Glutamatergic neuron (in vitro differentiated cells): ENCODE data around the gene NRIP1. TPM values are rescaled to one million over a fixed set of nuclear protein-coding genes. Genes with fewer than 3 reads are reported as not detected.

Experiments
- DNase-seq: peaks from one replicate; pipeline ENCODE4 v3.0.0; 2022
- H3K27ac Mint-ChIP-seq: one replicate; pipeline ENCODE4 v1.8.0; 2020; ENCODE audit warnings: mild to moderate bottlenecking, mixed read lengths, inconsistent platforms; ENCODE audit not compliant: unreplicated experiment
- H3K27me3 Mint-ChIP-seq: one replicate; pipeline ENCODE4 v1.8.0; 2020; ENCODE audit warnings: mild to moderate bottlenecking, moderate library complexity, mixed read lengths, inconsistent platforms; ENCODE audit not compliant: unreplicated experiment
- H3K36me3 Mint-ChIP-seq: one replicate; pipeline ENCODE4 v1.8.0; 2020; ENCODE audit warnings: mild to moderate bottlenecking, mixed read lengths, inconsistent platforms; ENCODE audit not compliant: unreplicated experiment
- H3K4me1 Mint-ChIP-seq: one replicate; pipeline ENCODE4 v1.8.0; 2020; ENCODE audit warnings: mild to moderate bottlenecking, low read depth, mixed read lengths, inconsistent platforms; ENCODE audit not compliant: unreplicated experiment
- H3K4me3 Mint-ChIP-seq: one replicate; pipeline ENCODE4 v1.8.0; 2020; ENCODE audit warnings: mild to moderate bottlenecking, mixed read lengths, inconsistent platforms; ENCODE audit not compliant: unreplicated experiment
- H3K9me3 Mint-ChIP-seq: one replicate; pipeline ENCODE4 v1.8.0; 2020; ENCODE audit warnings: mild to moderate bottlenecking, moderate library complexity, mixed read lengths, inconsistent platforms; ENCODE audit not compliant: unreplicated experiment
- total RNA-seq: library from RNA; stranded (reverse); fragmentation: NEBNext Ultra II Directional; extraction: Animal tissue kit (Norgen Biotek cat#: 25700); gene quantifications from one replicate; pipeline ENCODE4 v1.2.1, GENCODE V29; 2021; ENCODE audit not compliant: unreplicated experiment
- TF ChIP-seq, protein P1 (sequence below): fragments of 200-600 bp; sonication (generic); IDR thresholded peaks from one replicate; pipeline ENCODE4 v1.5.0; 2021; ENCODE audit not compliant: partially characterized antibody, unreplicated experiment

Gene NRIP1
- total RNA-seq, 1 donor from 2014 or later = 51.5 TPM

DNA sequence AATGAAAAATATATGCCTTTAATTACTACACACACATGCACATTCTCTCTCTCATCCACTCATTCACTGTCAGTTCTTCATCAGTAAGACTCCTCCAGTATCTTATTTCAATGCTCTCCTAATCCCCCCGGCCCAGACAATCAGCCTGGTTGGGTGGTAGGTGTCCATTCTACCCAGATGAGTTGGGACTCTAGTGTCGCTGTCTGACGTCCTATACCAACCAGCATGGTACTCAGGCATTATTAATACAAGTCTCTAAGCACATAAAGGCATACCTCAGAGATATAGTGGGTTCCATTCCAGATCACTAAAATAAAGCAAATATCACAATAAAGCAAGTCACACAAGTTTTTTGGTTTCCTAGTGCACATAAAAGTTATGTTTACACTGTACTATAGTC is 19.8 kb downstream of the NRIP1 start:
- no peak for DNase-seq
- no peaks in the 10 kb centered on the region for H3K9me3 Mint-ChIP-seq
- H3K27me3 Mint-ChIP-seq = no peaks in the 10 kb centered on the region
- no peak overlapping the region for H3K27ac Mint-ChIP-seq
- H3K4me1 Mint-ChIP-seq = peaks cover 12% of the 10 kb centered on the region
- no peak overlapping the region for H3K4me3 Mint-ChIP-seq
- TF ChIP-seq, protein P1, sequence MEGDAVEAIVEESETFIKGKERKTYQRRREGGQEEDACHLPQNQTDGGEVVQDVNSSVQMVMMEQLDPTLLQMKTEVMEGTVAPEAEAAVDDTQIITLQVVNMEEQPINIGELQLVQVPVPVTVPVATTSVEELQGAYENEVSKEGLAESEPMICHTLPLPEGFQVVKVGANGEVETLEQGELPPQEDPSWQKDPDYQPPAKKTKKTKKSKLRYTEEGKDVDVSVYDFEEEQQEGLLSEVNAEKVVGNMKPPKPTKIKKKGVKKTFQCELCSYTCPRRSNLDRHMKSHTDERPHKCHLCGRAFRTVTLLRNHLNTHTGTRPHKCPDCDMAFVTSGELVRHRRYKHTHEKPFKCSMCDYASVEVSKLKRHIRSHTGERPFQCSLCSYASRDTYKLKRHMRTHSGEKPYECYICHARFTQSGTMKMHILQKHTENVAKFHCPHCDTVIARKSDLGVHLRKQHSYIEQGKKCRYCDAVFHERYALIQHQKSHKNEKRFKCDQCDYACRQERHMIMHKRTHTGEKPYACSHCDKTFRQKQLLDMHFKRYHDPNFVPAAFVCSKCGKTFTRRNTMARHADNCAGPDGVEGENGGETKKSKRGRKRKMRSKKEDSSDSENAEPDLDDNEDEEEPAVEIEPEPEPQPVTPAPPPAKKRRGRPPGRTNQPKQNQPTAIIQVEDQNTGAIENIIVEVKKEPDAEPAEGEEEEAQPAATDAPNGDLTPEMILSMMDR = no peak
- H3K36me3 Mint-ChIP-seq = peaks cover 5% of the 10 kb centered on the region

DNA sequence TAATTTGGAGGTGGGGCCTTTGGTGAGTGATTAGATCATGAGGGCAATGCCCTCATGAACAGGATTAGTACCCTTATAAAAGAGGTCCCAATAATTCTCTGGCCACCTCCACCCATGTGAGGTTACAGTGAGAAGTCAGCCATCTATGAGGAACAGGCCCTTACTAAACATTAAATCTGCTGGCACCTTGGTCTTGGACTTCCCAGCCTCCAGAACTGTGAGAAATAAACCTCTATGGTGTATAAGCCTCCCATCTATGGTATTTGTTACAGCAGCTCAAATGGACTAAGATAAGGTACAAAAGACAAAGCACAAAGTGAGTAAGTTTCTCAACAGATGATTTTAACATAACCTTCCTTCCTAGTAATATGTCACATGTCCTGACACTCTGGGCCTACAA is 22.3 kb downstream of the NRIP1 start:
- no peak overlapping the region for H3K27ac Mint-ChIP-seq
- no peaks in the 10 kb centered on the region for H3K27me3 Mint-ChIP-seq
- H3K9me3 Mint-ChIP-seq = no peaks in the 10 kb centered on the region
- TF ChIP-seq, protein P1 = no peak
- H3K4me3 Mint-ChIP-seq = no peak overlapping the region
- no peak for DNase-seq
- peaks cover 10% of the 10 kb centered on the region for H3K4me1 Mint-ChIP-seq
- H3K36me3 Mint-ChIP-seq = peaks cover 5% of the 10 kb centered on the region

DNA sequence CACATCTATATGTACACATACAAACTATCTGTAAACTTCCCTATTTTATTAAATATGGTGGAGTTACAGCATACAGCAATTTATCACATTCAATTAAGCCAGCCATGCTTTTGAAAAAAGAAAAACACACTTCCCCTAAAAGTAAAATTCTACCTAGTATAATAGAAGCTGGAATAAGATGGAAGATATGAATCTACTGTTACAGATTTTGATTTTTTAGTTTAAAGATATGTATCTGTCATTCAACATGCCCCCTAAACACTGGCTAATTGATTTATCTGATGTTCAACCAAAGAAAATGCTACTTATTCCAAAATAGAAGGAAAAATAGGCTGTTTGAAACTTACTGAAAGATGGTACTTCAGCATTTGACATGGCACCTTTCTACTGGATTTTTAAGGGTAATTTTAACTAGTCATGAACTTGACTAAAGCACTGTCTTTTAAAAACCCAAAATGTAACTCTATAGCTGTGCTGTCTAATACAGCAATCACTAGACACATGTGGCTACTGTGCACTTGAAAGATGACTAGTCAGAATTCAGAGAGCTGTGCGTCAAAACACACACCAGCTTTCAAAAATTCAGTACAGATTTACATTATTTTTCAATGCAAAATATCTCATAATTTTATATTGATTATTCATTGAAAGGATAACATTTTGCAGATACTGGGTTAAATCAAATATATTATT is 25.0 kb downstream of the NRIP1 start:
- Mint-ChIP-seq H3K4me1 (peaks cover 15% of the 10 kb centered on the region), H3K27ac (no peak overlapping the region), H3K36me3 (no peaks in the 10 kb centered on the region), H3K27me3 (no peaks in the 10 kb centered on the region), H3K4me3 (no peak overlapping the region), H3K9me3 (no peaks in the 10 kb centered on the region)
- no peak for DNase-seq
- TF ChIP-seq, protein P1 = no peak

DNA sequence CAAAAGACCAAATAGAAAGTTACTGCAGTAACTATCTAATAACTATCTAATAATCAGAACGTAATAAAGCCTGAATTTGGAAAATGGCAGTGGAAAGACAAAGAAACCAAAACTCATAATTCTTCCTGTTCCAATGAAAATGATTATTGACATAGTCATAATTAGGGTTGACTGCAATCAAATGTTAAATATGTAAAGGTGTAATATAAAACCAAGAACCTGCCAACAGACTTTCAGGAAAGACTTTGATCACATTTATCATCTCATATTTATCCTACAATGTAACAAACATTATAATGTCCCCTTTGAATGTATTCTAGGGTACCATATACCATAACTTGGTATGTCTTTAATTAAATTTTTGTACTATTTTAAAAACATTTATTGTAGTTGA is 26.9 kb downstream of the NRIP1 start:
- Mint-ChIP-seq H3K9me3 (no peaks in the 10 kb centered on the region), H3K36me3 (no peaks in the 10 kb centered on the region)
- TF ChIP-seq, protein P1 = no peak

DNA sequence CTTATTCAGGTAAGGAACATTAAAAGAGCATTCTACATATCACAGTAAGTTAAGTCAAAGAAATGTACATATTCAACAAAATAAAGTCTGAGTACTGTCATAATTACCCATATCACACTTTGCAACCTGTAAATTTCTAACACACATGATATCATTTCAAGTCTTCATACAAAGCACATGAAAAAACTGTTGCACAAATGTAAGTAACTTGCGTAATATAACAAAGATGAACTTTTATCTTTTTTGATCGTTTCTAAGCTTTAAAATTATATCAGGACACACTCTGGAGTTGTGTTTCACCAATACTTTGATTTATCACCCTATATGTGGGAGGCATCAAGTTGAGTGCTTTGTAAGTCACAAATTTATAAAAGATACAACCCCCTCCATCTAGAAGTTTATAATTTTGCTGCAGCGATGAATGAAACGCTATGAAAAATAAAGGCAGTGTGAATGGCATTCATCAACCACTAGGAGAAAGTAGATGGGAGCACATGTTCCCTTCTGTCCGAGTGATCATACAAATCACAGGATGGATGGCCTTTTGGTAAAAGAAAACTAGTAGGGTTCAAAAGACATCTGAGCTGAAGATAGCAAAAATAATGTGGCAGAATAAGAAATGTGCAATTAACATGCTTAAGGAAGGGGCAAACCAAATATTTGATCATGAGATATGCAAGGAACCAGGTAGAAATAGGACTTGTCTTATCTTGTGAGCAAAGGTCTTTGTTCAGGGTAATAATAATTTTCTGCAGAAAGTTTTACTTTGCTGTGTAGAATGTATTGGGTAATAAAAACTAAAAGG is 27.5 kb downstream of the NRIP1 start:
- Mint-ChIP-seq H3K27me3 (no peaks in the 10 kb centered on the region), H3K4me3 (no peak overlapping the region), H3K4me1 (peaks cover 12% of the 10 kb centered on the region), H3K36me3 (no peaks in the 10 kb centered on the region), H3K9me3 (no peaks in the 10 kb centered on the region), H3K27ac (no peak overlapping the region)
- no peak for DNase-seq
- TF ChIP-seq, protein P1 = no peak

More for the DNA sequence above, 26.9 kb downstream of the NRIP1 start:
- DNase-seq = no peak
- Mint-ChIP-seq H3K4me1 (peaks cover 15% of the 10 kb centered on the region), H3K27ac (no peak overlapping the region), H3K4me3 (no peak overlapping the region), H3K27me3 (no peaks in the 10 kb centered on the region)
